Dermis microvascular lymphatic vessel endothelial cell (primary cell): Measurements from ENCODE around the gene TTYH1. TPM values are rescaled to one million over a fixed set of nuclear protein-coding genes. Genes with fewer than 3 reads are reported as not detected.

Experiments used
- DNase-seq, 2 donors: peaks; one replicate each; pipeline versions ENCODE4 v3.0.0 to v3.0.0-alpha.2; 2010; ENCODE audit warnings: low read depth in 2 of 2
- total RNA-seq: library from RNA; depleted of rRNA; stranded (reverse); fragments of >200 nt; gene quantifications from 2 replicates; pipeline ENCODE4 v1.2.1, GENCODE V29; 2014

TTYH1 gene
- total RNA-seq, 1 donor from 2014 or later = not detected

GRCh38 chr19:54422136-54422535 lies 6.9 kb downstream of the TTYH1 start:
- DNase-seq = no peak

GRCh38 chr19:54424201-54424600 lies 8.9 kb downstream of the TTYH1 start:
- no peak for DNase-seq

- DNase-seq = no peak
These were observed 9.6 kb downstream of the TTYH1 start for GRCh38 chr19:54424660-54425381.

- no peak for DNase-seq
These were observed 10.1 kb downstream of the TTYH1 start for GRCh38 chr19:54425382-54425723.

GRCh38 chr19:54426291-54426931 lies 11.1 kb downstream of the TTYH1 start:
- no peak for DNase-seq

GRCh38 chr19:54427586-54427985 lies 12.3 kb downstream of the TTYH1 start:
- DNase-seq = no peak

GRCh38 chr19:54428323-54429175 lies 13.3 kb downstream of the TTYH1 start:
- DNase-seq = no peak

- no peak for DNase-seq
These were observed 13.9 kb downstream of the TTYH1 start for GRCh38 chr19:54429176-54429495.

GRCh38 chr19:54429545-54430227 lies 14.4 kb downstream of the TTYH1 start:
- no peak for DNase-seq

GRCh38 chr19:54430306-54431254 lies 15.3 kb downstream of the TTYH1 start:
- DNase-seq = peak in 1 of 2 donors; percentile 48

GRCh38 chr19:54431255-54431838 lies 16.1 kb downstream of the TTYH1 start:
- DNase-seq = peak; percentile 3 to 19

GRCh38 chr19:54432144-54432738 lies 17.0 kb downstream of the TTYH1 start:
- no peak for DNase-seq

GRCh38 chr19:54433697-54434096 lies 18.4 kb downstream of the TTYH1 start:
- DNase-seq = no peak

- DNase-seq = no peak
These were observed 19.0 kb downstream of the TTYH1 start for GRCh38 chr19:54434112-54434872.

- DNase-seq = no peak
These were observed 19.6 kb downstream of the TTYH1 start for GRCh38 chr19:54434873-54435214.

GRCh38 chr19:54435551-54436016 lies 20.3 kb downstream of the TTYH1 start:
- no peak for DNase-seq

- DNase-seq = no peak
These were observed 20.8 kb downstream of the TTYH1 start for GRCh38 chr19:54436031-54436523.

GRCh38 chr19:54436628-54437252 lies 21.5 kb downstream of the TTYH1 start:
- DNase-seq = no peak
